GM18498 (cell line): ENCODE measurements around the gene VASN.
"Not testable (repeated sequence)": the region's sequence is repeated elsewhere in the genome, so short reads cannot be mapped to it uniquely, and the experiment has no call there.

Experiments
- ATAC-seq: cut with Tn5 transposase; IDR thresholded peaks from one replicate; pipeline ENCODE4 v1.9.1; 2021; ENCODE audit warnings: mild to moderate bottlenecking, moderate library complexity; ENCODE audit not compliant: unreplicated experiment

Gene VASN

DNA sequence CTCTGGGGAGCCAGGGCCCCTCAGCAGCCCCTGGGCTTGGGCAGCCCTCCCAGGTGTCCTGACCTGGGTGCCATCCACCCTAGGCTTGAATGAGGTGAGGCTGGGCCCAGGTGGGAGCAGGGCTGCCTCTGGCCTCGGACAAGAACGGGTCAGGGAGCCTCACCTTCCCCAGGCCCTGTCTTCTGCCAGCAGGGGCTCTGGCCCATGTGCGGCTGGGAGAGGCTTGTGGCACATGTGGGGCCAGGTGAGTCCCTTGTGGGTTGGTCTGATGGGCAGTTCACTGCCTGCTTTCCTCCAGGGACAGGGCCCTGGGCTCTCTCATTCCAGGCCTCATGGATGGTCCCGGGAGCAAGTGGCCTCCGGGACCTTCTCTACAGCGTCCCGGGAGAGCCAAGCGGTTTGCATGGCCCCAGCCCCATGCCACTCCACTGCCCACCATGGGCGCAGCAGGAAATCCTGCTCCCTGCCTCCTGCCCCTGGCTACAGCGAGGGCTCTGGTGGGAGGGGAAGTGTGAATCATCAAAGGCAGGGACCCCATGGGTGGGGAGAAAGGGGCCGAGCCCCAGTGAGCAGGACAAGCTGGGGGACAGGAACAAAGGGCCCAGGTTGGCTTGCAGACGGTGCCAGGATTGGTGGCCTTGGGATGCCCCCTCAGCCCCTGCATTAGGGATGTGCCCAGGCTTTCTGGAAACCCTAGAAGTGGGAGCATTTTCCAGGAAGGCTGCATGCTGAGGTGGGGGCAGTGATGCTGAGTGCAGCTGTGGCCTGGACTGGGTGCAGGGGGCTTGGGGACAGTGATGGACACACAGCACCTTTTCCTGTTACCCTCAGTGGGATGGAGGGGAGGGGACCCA is 12.2 kb downstream of the VASN start:
- ATAC-seq: no peak

- ATAC-seq: no peak
Observed at GRCh38 chr16:4384509-4384942, 12.9 kb downstream of the VASN start.

GRCh38 chr16:4385066-4385788 is 13.6 kb downstream of the VASN start:
- ATAC-seq: no peak

- ATAC-seq: no peak
Observed at GRCh38 chr16:4385789-4386450, 14.3 kb downstream of the VASN start.

DNA sequence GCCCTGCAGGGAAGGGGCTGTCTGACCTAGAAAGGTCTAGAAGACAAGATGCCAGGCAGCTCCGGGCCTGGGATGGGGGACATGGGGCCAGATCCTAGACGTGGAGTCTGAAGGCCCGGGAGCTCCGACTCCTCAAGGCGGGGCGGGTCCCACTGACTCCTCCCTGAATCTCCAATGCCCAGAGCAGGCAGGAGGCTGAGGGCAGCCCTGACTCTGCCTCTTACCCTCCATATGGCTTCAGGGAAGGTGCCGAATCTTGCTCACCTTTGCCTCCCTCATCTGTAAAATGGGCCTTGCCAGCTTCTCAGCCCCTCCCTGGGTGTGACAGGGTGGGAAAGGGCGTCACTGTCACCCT is 14.8 kb downstream of the VASN start:
- ATAC-seq: no peak

DNA sequence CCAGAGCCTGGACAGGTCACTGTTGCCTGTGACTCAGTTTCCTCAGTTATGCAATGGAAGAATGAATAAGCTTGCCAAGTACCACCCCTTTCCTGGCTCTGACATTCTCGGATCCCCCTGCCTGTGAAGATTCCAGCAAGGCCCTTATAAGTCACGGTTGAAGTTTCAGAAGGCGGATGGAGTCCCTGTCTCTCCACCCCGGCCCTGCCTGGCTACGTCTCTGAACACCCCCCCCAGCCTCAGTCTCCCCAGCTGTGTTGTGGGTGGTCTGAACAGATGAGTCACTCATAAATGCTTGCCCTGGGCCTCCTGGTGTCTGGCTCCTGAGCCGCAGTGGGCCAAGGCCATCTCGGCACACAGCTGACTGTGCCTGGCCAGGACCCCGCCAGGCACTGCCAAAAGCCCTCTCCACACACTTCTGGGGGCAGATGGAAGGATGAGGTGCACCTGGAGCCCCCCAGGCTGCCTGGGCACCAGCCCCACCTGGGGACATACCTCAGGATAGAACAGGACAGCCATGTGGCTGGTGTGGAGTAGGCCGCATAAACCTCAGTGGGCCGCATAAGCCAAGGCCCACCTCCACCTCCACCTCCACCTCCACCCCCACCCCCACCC is 15.4 kb downstream of the VASN start:
- no peak for ATAC-seq

- no peak for ATAC-seq
Observed at GRCh38 chr16:4387781-4388180, 16.1 kb downstream of the VASN start.

GRCh38 chr16:4388271-4389021 is 16.8 kb downstream of the VASN start:
- no peak for ATAC-seq

GRCh38 chr16:4389051-4389955 is 17.7 kb downstream of the VASN start:
- no peak for ATAC-seq

GRCh38 chr16:4390266-4391260 is 18.9 kb downstream of the VASN start:
- ATAC-seq: no peak

- ATAC-seq: no peak
Observed at GRCh38 chr16:4391631-4392381, 20.2 kb downstream of the VASN start.

DNA sequence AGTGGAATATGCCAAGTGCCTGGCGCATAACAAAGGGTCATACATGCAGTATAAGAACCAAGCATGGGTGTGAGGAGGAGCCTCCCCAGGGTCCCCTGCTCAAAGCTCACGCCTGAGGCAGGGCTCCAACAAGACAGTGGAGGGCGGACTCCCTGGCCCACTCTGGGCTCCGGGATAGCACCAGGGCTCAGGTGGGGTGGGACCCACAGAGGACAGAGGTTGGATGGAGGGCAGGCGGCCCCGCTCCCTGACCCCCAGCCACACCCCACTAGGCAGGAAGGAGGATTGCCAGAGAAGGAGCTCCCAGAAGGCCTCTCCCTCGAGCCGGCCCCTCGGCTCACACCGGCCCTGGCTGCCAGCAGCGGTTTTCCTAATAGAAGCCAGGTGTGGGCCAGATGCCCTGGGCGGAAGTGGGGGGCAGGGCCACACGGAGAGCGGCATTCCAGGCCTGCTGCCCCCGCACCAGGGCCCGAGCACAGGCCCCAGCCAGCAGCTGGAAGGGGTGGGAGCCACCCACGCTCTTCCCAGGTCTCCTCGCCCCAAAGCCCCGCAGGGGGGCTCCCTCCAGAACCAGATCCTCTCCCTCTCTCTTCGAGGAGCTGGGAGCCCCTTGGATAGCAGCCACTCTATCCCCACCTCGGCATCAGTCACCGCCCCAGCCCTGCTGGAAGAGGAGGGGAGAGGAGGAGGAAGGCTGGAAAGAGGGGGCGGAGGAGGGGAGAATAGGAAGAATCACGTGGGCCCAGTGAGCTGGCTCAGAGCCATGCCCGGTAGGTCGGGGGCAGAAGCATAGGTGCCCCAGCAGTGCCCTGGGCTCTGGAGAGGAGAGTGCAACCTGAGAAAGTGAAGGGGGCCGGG is 21.0 kb downstream of the VASN start:
- no peak for ATAC-seq

GRCh38 chr16:4393240-4393600 is 21.6 kb downstream of the VASN start:
- ATAC-seq: no peak

GRCh38 chr16:4393850-4394249 is 22.2 kb downstream of the VASN start:
- not testable (repeated sequence) for ATAC-seq

- ATAC-seq: no peak
Observed at GRCh38 chr16:4395055-4395726, 23.5 kb downstream of the VASN start.

- ATAC-seq: no peak
Observed at GRCh38 chr16:4399001-4399730, 27.5 kb downstream of the VASN start.
